ENCODE results near the gene DCAF17.

Gene DCAF17

DNA sequence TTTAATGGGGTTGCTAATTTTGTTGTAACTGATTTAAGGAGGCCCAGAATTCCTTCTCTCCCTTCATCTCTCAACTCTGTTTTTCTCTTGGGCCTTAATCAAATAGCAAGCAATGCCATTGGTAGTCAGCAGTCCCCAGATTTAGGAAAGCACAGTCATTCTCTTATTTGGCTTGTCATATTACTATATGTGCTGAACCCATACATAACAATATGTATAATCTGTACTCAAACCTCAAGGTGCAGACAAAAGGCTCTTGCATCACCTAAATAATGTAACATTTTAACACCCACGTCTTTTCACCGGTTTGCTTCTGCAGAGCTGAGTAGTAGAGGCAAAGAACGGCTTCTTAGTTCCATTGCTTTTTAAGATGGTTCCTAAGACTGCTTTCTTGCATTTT is 33.6 kb upstream of the DCAF17 start:
- no peaks in the 10 kb centered on the region for H3K27me3 ChIP-seq (ENCODE audit: control insufficient read depth in 1 of 2, insufficient read depth in 2 of 2, low read length in 2 of 2)
- no peak overlapping the region for H3K27ac ChIP-seq (ENCODE audit: low read length)
- H3K9me3 ChIP-seq (ENCODE audit: control insufficient read depth in 2 of 2, low read length in 2 of 2): no peaks in the 10 kb centered on the region
- no peak overlapping the region for H3K4me3 ChIP-seq (ENCODE audit: low read length in 2 of 2)
- H3K36me3 ChIP-seq (ENCODE audit: control insufficient read depth in 2 of 2, insufficient read depth in 2 of 2, low read length in 2 of 2): no peaks in the 10 kb centered on the region
- no peaks in the 10 kb centered on the region for H3K4me1 ChIP-seq (ENCODE audit: control insufficient read depth, insufficient read depth, low read length)
- H3K9ac ChIP-seq (ENCODE audit: low read length in 2 of 2): no peak overlapping the region

DNA sequence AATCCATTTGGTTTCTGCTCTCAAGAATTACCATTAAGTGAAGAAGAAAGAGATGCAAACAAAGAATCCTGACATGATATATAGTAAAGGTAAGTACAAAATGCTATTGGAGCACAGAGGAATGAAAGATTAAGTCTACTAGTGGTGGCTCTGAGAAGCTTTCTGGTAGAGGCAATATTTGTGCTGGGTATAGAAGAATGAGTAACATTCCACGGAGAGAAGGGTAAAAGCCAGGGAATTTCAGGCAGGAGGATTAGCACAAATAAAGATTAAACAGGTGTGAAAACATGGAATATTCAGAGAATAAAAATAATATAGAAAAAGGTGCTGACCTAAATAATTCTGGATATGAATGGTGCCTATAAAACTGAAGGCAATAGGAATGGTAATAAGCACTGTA is 32.1 kb upstream of the DCAF17 start:
- Histone ChIP-seq H3K4me1 (ENCODE audit: control insufficient read depth, insufficient read depth, low read length) (no peaks in the 10 kb centered on the region), H3K36me3 (ENCODE audit: control insufficient read depth in 2 of 2, insufficient read depth in 2 of 2, low read length in 2 of 2) (no peaks in the 10 kb centered on the region), H3K27me3 (ENCODE audit: control insufficient read depth in 1 of 2, insufficient read depth in 2 of 2, low read length in 2 of 2) (no peaks in the 10 kb centered on the region), H3K27ac (ENCODE audit: low read length) (no peak overlapping the region), H3K9ac (ENCODE audit: low read length in 2 of 2) (no peak overlapping the region), H3K9me3 (ENCODE audit: control insufficient read depth in 2 of 2, low read length in 2 of 2) (no peaks in the 10 kb centered on the region), H3K4me3 (ENCODE audit: low read length in 2 of 2) (no peak overlapping the region)

DNA sequence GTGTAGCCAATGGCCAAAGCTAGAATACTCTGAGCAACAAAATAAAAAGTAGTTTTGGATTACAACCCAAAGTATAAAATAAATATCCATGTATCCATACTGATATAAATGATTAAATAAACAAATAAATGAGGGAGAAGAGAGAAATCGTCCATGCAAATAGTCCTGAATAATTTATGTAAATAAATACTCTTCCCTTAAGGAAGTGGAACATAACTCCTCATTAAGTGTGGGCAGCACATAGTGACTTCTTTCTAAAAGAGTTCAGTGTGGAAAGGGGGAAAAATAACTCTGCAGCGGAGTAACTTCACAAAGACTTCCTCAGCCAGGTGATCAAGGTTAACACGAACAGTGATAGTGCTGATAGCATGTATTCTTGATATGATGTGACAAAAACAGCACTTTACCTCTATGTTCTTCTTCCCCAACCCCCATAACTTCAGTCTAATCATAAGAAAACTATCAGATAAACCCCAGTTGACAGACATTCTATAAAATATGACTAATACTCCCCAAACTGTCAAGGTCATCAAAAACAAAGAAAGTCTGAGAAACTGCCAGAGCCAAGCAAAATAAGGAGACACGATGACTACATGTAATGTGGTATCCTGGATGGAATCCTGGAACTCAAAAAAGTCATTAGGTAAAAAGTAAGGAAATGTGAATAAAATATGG is 31.0 kb upstream of the DCAF17 start:
- Histone ChIP-seq H3K4me1 (ENCODE audit: control insufficient read depth, insufficient read depth, low read length) (no peaks in the 10 kb centered on the region), H3K9me3 (ENCODE audit: control insufficient read depth in 2 of 2, low read length in 2 of 2) (no peaks in the 10 kb centered on the region), H3K27me3 (ENCODE audit: control insufficient read depth in 1 of 2, insufficient read depth in 2 of 2, low read length in 2 of 2) (no peaks in the 10 kb centered on the region), H3K9ac (ENCODE audit: low read length in 2 of 2) (no peak overlapping the region), H3K36me3 (ENCODE audit: control insufficient read depth in 2 of 2, insufficient read depth in 2 of 2, low read length in 2 of 2) (no peaks in the 10 kb centered on the region), H3K4me3 (ENCODE audit: low read length in 2 of 2) (no peak overlapping the region), H3K27ac (ENCODE audit: low read length) (no peak overlapping the region)

DNA sequence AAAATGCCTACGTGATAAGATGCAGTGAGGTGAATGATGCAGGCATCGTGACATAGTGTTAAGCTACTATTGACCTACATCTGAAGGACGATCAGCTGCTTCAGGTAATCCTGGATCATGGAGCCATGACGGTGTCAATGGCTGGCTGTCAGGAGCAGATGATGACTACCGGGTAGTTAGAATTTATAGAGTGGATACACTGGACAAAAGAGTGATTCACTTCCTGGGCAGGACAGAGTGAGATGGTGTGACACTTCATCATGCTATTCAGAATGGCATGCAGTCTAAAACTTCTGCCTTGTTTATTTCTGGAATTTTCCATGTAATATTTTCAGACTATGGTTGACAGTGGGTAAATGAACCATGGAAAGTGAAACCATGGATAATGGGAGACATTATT is 29.8 kb upstream of the DCAF17 start:
- Histone ChIP-seq H3K4me3 (ENCODE audit: low read length in 2 of 2) (no peak overlapping the region), H3K27ac (ENCODE audit: low read length) (no peak overlapping the region), H3K9ac (ENCODE audit: low read length in 2 of 2) (no peak overlapping the region), H3K36me3 (ENCODE audit: control insufficient read depth in 2 of 2, insufficient read depth in 2 of 2, low read length in 2 of 2) (no peaks in the 10 kb centered on the region), H3K9me3 (ENCODE audit: control insufficient read depth in 2 of 2, low read length in 2 of 2) (no peaks in the 10 kb centered on the region), H3K27me3 (ENCODE audit: control insufficient read depth in 1 of 2, insufficient read depth in 2 of 2, low read length in 2 of 2) (no peaks in the 10 kb centered on the region), H3K4me1 (ENCODE audit: control insufficient read depth, insufficient read depth, low read length) (peaks cover under 1% of the 10 kb centered on the region)

DNA sequence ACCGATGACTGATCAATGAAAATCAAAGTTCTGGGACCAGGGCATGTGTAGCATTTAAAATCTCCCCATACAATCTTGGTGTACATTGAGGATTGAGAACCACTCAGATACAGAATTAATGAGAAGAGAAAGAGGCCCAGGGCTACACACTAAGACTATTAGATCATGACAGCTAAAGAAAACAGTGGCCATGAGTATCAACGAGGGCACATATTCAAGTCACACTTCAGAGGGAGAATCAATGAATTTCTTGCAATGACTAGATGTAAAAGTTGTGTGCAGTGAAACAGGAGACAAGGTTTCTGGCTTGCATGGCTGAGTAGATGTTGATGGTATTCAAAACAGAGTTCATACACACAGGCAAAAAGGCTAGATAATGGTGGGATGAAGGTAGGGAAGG is 29.3 kb upstream of the DCAF17 start:
- Histone ChIP-seq H3K9ac (ENCODE audit: low read length in 2 of 2) (no peak overlapping the region), H3K4me1 (ENCODE audit: control insufficient read depth, insufficient read depth, low read length) (peaks cover 5% of the 10 kb centered on the region)

DNA sequence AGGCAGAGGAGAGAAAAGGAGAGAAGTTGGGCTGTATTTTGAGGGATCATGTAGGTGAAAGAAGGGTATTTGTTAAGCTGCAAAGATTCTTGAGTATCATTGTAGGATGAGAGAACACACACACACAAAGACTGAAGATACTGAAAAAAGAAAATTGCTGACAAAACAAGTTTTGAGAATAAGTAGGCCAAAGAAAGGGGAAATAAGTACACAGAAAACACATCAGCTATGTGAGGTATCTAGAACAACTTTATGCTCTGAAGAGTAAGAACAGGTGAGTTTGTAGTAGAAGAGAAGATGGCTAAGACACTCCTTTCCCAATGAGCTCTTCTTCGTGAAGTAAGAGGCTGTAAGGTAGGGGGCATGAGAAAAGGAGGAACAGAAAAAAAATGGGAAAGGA is 28.5 kb upstream of the DCAF17 start:
- no peaks in the 10 kb centered on the region for H3K9me3 ChIP-seq (ENCODE audit: control insufficient read depth in 2 of 2, low read length in 2 of 2)
- no peaks in the 10 kb centered on the region for H3K27me3 ChIP-seq (ENCODE audit: control insufficient read depth in 1 of 2, insufficient read depth in 2 of 2, low read length in 2 of 2)
- no peak overlapping the region for H3K4me3 ChIP-seq (ENCODE audit: low read length in 2 of 2)
- peaks cover 6% of the 10 kb centered on the region for H3K4me1 ChIP-seq (ENCODE audit: control insufficient read depth, insufficient read depth, low read length)
- H3K27ac ChIP-seq (ENCODE audit: low read length): no peak overlapping the region
- no peak overlapping the region for H3K9ac ChIP-seq (ENCODE audit: low read length in 2 of 2)
- no peaks in the 10 kb centered on the region for H3K36me3 ChIP-seq (ENCODE audit: control insufficient read depth in 2 of 2, insufficient read depth in 2 of 2, low read length in 2 of 2)

More for the DNA sequence above, 29.3 kb upstream of the DCAF17 start:
- H3K36me3 ChIP-seq (ENCODE audit: control insufficient read depth in 2 of 2, insufficient read depth in 2 of 2, low read length in 2 of 2): no peaks in the 10 kb centered on the region
- H3K4me3 ChIP-seq (ENCODE audit: low read length in 2 of 2): no peak overlapping the region
- no peak overlapping the region for H3K27ac ChIP-seq (ENCODE audit: low read length)
- H3K27me3 ChIP-seq (ENCODE audit: control insufficient read depth in 1 of 2, insufficient read depth in 2 of 2, low read length in 2 of 2): no peaks in the 10 kb centered on the region
- H3K9me3 ChIP-seq (ENCODE audit: control insufficient read depth in 2 of 2, low read length in 2 of 2): no peaks in the 10 kb centered on the region

DNA sequence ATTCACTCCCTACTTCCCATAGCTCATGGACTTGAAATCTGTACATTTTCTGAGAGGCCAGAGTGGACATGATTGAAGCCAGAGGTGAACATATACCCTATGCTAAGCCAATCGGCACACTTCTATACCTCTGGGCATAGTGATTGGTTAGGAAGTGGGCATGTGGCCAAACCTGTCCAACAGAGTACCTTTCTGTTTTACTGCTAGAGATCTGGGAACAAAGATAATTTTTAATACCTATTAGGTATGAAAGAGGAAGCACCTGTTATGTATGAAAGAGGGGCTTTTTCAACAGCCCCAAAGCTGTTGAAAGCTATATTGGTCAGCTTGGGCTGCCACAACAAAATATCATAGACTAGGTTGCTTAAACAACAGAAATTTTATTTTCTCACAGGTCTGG is 28.0 kb upstream of the DCAF17 start:
- Histone ChIP-seq H3K4me3 (ENCODE audit: low read length in 2 of 2) (no peak overlapping the region), H3K9ac (ENCODE audit: low read length in 2 of 2) (no peak overlapping the region), H3K4me1 (ENCODE audit: control insufficient read depth, insufficient read depth, low read length) (peaks cover 6% of the 10 kb centered on the region), H3K27me3 (ENCODE audit: control insufficient read depth in 1 of 2, insufficient read depth in 2 of 2, low read length in 2 of 2) (no peaks in the 10 kb centered on the region), H3K27ac (ENCODE audit: low read length) (no peak overlapping the region), H3K36me3 (ENCODE audit: control insufficient read depth in 2 of 2, insufficient read depth in 2 of 2, low read length in 2 of 2) (no peaks in the 10 kb centered on the region), H3K9me3 (ENCODE audit: control insufficient read depth in 2 of 2, low read length in 2 of 2) (no peaks in the 10 kb centered on the region)

DNA sequence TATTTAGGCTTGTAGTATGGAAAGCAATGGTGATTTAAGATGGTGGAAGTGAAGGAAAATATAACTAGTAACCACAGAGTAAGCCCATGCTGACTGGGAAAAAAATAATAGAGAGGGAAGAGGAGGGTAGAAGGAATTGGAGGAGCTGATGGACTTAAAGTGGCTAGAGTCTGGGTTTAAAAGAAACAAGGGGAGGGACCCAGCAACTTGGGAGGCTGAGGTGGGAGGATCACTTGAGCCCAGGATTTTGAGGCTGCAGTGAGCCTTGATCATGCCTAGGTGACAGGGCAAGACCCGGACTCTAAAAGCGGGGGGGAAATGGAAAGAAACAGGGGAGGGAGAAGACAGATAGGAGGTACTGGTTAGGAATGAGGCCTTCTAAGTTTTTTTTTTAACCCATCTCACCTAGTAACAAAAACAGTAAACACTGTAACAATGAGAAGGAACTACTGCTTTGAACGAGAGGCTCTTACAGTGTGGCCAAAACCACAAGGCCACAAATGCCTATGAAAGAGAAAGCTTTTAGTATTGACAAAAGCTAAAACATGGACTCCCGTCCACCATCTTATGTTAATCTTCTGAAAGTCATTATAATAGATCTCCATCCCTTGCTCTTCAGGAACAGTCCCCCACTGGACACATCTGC is 26.9 kb upstream of the DCAF17 start:
- no peak overlapping the region for H3K27ac ChIP-seq (ENCODE audit: low read length)
- no peak overlapping the region for H3K9ac ChIP-seq (ENCODE audit: low read length in 2 of 2)
- H3K9me3 ChIP-seq (ENCODE audit: control insufficient read depth in 2 of 2, low read length in 2 of 2): no peaks in the 10 kb centered on the region
- H3K4me1 ChIP-seq (ENCODE audit: control insufficient read depth, insufficient read depth, low read length): peaks cover 6% of the 10 kb centered on the region
- no peaks in the 10 kb centered on the region for H3K27me3 ChIP-seq (ENCODE audit: control insufficient read depth in 1 of 2, insufficient read depth in 2 of 2, low read length in 2 of 2)
- H3K36me3 ChIP-seq (ENCODE audit: control insufficient read depth in 2 of 2, insufficient read depth in 2 of 2, low read length in 2 of 2): no peaks in the 10 kb centered on the region
- H3K4me3 ChIP-seq (ENCODE audit: low read length in 2 of 2): no peak overlapping the region

DNA sequence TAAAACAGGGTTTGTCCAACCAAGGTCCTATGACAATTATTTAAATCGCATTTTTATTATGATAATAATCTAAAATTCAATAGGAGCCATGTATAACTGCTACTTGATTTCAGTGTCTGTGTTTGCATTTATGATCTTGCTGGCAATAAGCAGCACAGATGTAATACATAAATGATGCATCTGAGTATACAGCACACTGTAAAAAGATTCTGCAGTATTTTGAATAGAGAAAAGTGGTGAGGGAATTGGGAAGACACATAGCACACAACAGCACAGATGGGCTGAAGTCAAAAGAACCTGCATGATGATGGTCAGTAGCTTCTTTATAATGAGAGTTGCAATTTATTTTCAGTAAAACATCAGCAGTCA is 26.4 kb upstream of the DCAF17 start:
- no peaks in the 10 kb centered on the region for H3K27me3 ChIP-seq (ENCODE audit: control insufficient read depth in 1 of 2, insufficient read depth in 2 of 2, low read length in 2 of 2)
- H3K9ac ChIP-seq (ENCODE audit: low read length in 2 of 2): no peak overlapping the region
- no peaks in the 10 kb centered on the region for H3K9me3 ChIP-seq (ENCODE audit: control insufficient read depth in 2 of 2, low read length in 2 of 2)
- no peak overlapping the region for H3K27ac ChIP-seq (ENCODE audit: low read length)
- no peaks in the 10 kb centered on the region for H3K36me3 ChIP-seq (ENCODE audit: control insufficient read depth in 2 of 2, insufficient read depth in 2 of 2, low read length in 2 of 2)
- peaks cover 6% of the 10 kb centered on the region for H3K4me1 ChIP-seq (ENCODE audit: control insufficient read depth, insufficient read depth, low read length)
- no peak overlapping the region for H3K4me3 ChIP-seq (ENCODE audit: low read length in 2 of 2)

DNA sequence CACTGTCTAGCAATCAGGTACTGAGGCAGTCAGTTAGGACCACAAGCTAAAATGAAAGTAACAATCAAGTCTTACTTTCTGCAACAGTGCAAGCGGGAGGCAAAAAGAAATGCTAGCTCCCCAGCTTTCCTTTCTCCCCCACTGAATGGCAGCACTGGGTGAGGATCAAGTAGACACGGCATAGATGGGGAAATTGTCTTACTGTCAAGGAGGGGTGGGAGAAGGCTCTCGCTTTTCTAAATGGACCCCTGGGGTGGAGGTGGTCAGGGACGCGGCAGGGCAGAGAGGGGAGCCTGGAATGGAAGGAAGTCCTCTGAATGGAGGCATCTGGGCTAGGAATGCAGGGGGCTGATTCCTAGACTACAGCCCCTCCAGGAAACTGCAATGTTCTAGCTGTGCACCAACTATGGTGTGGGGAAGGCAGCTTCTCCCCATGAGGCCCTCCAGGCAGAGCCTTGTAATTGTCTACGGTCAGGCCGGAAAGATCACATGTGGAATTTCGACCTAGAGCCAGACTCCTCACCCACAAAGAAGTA is 24.5 kb upstream of the DCAF17 start:
- H3K36me3 ChIP-seq (ENCODE audit: control insufficient read depth in 2 of 2, insufficient read depth in 2 of 2, low read length in 2 of 2): no peaks in the 10 kb centered on the region
- peak overlapping the region; percentile 50 to 69 for H3K4me3 ChIP-seq (ENCODE audit: low read length in 2 of 2)
- peak overlapping the region; percentile 53 for H3K27ac ChIP-seq (ENCODE audit: low read length)
- peaks cover 6% of the 10 kb centered on the region for H3K4me1 ChIP-seq (ENCODE audit: control insufficient read depth, insufficient read depth, low read length)
- H3K9ac ChIP-seq (ENCODE audit: low read length in 2 of 2): peak overlapping the region in 1 of 2 donors; percentile 55
- H3K27me3 ChIP-seq (ENCODE audit: control insufficient read depth in 1 of 2, insufficient read depth in 2 of 2, low read length in 2 of 2): no peaks in the 10 kb centered on the region
- no peaks in the 10 kb centered on the region for H3K9me3 ChIP-seq (ENCODE audit: control insufficient read depth in 2 of 2, low read length in 2 of 2)

DNA sequence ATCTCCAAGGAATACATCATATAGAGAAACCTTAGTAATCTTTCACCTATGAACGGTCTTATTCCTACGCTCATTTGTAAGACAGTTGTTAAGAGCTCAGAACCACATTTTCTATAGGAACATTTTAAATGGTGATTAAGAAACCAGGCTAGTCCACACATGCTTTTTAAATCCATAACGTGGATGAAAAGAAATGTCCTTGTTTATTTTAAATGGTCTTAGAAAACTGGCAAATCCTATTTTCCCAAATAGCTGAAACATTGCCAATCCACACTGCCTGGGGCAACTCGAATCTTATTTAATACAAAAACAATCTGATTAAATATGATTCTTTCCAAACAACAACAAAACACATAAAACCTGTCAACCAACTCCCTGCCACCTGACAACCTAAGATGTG is 23.9 kb upstream of the DCAF17 start:
- H3K4me3 ChIP-seq (ENCODE audit: low read length in 2 of 2): peak overlapping the region in 1 of 2 donors; percentile 3
- peaks cover 6% of the 10 kb centered on the region for H3K4me1 ChIP-seq (ENCODE audit: control insufficient read depth, insufficient read depth, low read length)
- H3K27me3 ChIP-seq (ENCODE audit: control insufficient read depth in 1 of 2, insufficient read depth in 2 of 2, low read length in 2 of 2): no peaks in the 10 kb centered on the region
- no peak overlapping the region for H3K27ac ChIP-seq (ENCODE audit: low read length)
- H3K9me3 ChIP-seq (ENCODE audit: control insufficient read depth in 2 of 2, low read length in 2 of 2): no peaks in the 10 kb centered on the region
- H3K36me3 ChIP-seq (ENCODE audit: control insufficient read depth in 2 of 2, insufficient read depth in 2 of 2, low read length in 2 of 2): no peaks in the 10 kb centered on the region
- no peak overlapping the region for H3K9ac ChIP-seq (ENCODE audit: low read length in 2 of 2)
